Fibroblast of skin of right quadriceps (primary cell): Measurements from ENCODE around the gene KRT24.

Experiments used
- DNase-seq: peaks from one replicate; pipeline ENCODE4 v3.0.0-alpha.2; 2013

KRT24 gene

GRCh38 chr17:40687106-40687505, 16.4 kb downstream of the KRT24 start:
- DNase-seq, result no peak

- DNase-seq, result no peak
Measured at GRCh38 chr17:40686192-40686591, 17.4 kb downstream of the KRT24 start.

- DNase-seq, result no peak
Measured at GRCh38 chr17:40680998-40681397, 22.6 kb downstream of the KRT24 start.

GRCh38 chr17:40679523-40679907, 24.0 kb downstream of the KRT24 start:
- DNase-seq, result no peak

- no peak for DNase-seq
Measured at GRCh38 chr17:40678902-40679522, 24.5 kb downstream of the KRT24 start.

GRCh38 chr17:40675905-40676304, 27.6 kb downstream of the KRT24 start:
- DNase-seq, result no peak

- no peak for DNase-seq
Measured at GRCh38 chr17:40672654-40673053, 30.9 kb downstream of the KRT24 start.

GRCh38 chr17:40671282-40671681, 32.3 kb downstream of the KRT24 start:
- no peak for DNase-seq

- DNase-seq, result no peak
Measured at GRCh38 chr17:40666331-40666730, 37.2 kb downstream of the KRT24 start.

GRCh38 chr17:40664582-40665333, 38.8 kb downstream of the KRT24 start, which contains the start of gene KRT222:
TSS of gene KRT222 (minus strand) at chr17:40665177. CDS start at chr17:40665099, 78 bp downstream.
- DNase-seq, result no peak

GRCh38 chr17:40663252-40663651, 40.3 kb downstream of the KRT24 start:
- DNase-seq, result no peak

GRCh38 chr17:40659911-40660310, 43.6 kb downstream of the KRT24 start:
- no peak for DNase-seq

GRCh38 chr17:40658396-40658795, 45.2 kb downstream of the KRT24 start:
- DNase-seq, result no peak

- DNase-seq, result no peak
Measured at GRCh38 chr17:40651939-40652338, 51.6 kb downstream of the KRT24 start.

GRCh38 chr17:40648384-40648968, 55.1 kb downstream of the KRT24 start:
- no peak for DNase-seq
